Fibroblast of lung (primary cell): ENCODE data around the gene MRPL52.

ENCODE experiments used
- EZH2 ChIP-seq: IDR thresholded peaks from 2 replicates; pipeline ENCODE4 v1.5.1; 2012; ENCODE audit warnings: low read length, control low read depth, mild to moderate bottlenecking; ENCODE audit errors: missing control alignments
- TF ChIP-seq, protein P1 (sequence below), 2 donors: IDR thresholded peaks in 1 of 2; conservative IDR thresholded peaks in 1 of 2; 1 replicate in 1 of 2; 2 replicates in 1 of 2; pipeline ENCODE4 v1.5.1; 2011 to 2012; ENCODE audit warnings: low read length in 2 of 2, control low read depth in 1 of 2, inconsistent platforms in 1 of 2, low read depth in 1 of 2, mild to moderate bottlenecking in 1 of 2

DNA sequence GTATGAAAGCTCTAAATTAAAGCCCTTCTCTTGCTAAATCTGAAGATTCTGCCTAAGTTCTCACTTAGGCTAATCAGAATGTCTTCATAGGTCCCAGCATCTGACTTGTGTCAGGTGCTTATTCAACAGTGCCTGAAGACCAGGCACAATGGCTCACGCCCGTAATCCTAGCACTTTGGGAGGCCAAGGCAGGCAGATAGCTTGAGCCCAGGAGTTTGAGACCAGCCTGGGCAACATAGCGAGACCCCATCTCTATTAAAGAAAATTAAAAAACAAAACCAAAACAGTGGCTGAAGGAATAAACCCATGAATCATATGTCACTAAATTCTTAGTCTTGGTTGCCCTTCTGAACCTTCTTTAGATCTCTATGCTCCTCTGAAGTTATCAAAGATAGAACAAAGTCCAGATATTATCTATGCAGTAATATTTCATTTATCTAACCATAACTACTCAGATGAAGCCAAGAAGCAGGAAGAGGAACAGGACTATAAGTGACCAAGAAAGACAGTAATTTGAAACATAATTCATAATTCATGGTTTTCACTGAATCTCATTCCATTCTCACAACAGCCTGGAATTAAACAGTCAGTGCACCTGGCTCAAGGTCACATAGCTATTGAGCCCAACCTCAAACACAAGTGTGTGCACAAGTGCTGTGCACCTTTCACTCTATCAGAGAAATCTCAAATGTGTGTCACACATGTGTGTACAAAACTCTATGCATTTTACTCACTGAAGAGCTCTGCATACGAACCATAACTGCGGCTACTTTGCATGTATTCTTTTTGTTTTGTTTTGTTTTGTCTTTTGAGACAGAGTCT is 21.1 kb upstream of the MRPL52 start:
- TF ChIP-seq, protein P1, sequence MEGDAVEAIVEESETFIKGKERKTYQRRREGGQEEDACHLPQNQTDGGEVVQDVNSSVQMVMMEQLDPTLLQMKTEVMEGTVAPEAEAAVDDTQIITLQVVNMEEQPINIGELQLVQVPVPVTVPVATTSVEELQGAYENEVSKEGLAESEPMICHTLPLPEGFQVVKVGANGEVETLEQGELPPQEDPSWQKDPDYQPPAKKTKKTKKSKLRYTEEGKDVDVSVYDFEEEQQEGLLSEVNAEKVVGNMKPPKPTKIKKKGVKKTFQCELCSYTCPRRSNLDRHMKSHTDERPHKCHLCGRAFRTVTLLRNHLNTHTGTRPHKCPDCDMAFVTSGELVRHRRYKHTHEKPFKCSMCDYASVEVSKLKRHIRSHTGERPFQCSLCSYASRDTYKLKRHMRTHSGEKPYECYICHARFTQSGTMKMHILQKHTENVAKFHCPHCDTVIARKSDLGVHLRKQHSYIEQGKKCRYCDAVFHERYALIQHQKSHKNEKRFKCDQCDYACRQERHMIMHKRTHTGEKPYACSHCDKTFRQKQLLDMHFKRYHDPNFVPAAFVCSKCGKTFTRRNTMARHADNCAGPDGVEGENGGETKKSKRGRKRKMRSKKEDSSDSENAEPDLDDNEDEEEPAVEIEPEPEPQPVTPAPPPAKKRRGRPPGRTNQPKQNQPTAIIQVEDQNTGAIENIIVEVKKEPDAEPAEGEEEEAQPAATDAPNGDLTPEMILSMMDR (conservative IDR thresholded peaks at IDR 0.05 in 1 of 2, IDR thresholded peaks at IDR 0.05 in 1 of 2; ENCODE audit: low read depth in 1 of 2, low read length in 2 of 2): no peak
- TF ChIP-seq EZH2: no peak
